ENCODE data around the gene PRKCH.

The PRKCH gene

DNA sequence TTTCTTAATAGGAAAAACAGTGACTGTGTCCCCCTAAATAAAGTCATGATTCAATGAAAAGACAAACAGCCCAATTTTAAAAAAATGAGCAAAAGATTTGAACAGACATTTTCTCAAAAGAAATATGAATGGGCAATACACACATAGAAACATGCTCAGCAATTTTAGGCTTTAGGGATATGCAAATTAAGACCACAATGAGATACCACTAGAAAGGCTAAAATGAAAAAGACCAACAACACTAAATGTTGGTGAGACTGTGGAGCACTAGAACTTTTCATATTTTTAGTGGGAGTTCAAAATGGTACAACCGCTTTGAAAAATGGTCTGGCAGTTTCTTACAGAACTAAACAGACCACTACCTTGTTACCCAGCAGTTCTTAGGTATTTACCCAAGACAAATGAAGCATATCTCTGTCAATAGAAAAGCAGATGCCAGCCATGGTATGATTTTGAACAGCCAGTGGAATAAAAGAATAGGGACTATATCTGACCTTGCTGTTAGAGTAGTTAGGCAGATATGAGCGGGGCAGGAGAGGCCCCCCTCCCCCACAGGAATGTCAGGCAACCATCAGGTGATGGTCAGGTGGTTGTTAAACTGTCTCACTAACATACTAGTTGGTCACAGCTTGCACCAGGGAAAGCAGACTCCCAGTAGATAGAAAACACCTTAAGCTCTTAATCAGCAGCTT is 108.8 kb downstream of the PRKCH start:
- no peak for DNase-seq (ENCODE audit: low spot score)

DNA sequence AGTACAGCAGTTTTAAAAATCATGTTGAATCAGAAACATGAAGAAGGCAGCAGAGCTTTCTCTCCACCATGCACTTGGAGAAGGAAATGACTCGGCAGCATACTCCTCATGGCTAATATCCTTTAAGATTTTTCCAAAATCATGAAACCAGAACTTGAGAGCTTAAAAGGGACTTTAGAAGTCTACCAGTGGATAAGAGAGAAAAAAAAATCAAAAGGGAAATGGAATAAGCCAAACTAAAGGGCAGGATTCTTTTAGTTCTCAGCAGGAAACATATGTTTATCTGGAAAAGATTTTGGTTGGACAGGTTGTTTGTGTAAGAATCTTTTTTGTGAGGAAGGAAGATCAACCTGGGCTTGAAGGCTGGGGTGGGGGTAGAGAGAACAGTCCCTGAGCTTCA is 111.8 kb downstream of the PRKCH start:
- no peak for DNase-seq (ENCODE audit: low spot score)

DNA sequence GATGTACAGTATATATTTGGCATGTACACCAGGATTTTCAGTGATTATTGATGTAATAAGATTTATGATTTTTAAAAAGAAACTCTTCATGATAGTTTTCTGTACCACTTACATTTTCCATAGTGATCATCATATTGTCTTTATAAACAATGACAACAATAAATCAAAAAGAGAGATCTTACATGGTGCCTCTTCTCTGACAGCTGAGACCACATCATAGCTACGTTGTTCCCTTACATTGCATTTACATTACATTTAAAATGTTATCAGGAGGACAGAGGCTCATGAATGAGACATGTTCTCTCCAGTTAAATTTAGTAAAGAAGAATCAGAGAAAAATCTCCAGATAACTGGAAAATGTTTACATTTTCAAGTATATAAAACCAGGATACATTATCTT is 112.4 kb downstream of the PRKCH start:
- no peak for DNase-seq (ENCODE audit: low spot score)

DNA sequence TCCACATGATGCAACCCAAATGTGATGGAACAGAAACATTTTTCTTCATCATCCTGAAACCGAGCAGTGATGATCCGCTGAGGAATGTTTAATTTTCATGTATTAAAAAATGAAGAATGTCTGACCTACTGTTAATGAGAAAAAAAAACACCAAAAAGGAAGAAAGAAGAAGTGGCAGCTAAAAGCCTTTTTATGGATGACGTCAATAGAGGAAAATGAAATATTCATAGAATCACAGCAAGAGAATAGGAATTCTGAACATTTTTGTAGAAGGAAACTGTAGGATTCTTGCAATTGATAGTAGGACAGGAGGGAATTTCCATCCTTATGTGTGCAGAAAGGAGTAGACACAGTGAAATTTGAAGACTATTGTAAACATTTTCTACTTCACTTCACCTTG is 112.9 kb downstream of the PRKCH start:
- no peak for DNase-seq (ENCODE audit: low spot score)

DNA sequence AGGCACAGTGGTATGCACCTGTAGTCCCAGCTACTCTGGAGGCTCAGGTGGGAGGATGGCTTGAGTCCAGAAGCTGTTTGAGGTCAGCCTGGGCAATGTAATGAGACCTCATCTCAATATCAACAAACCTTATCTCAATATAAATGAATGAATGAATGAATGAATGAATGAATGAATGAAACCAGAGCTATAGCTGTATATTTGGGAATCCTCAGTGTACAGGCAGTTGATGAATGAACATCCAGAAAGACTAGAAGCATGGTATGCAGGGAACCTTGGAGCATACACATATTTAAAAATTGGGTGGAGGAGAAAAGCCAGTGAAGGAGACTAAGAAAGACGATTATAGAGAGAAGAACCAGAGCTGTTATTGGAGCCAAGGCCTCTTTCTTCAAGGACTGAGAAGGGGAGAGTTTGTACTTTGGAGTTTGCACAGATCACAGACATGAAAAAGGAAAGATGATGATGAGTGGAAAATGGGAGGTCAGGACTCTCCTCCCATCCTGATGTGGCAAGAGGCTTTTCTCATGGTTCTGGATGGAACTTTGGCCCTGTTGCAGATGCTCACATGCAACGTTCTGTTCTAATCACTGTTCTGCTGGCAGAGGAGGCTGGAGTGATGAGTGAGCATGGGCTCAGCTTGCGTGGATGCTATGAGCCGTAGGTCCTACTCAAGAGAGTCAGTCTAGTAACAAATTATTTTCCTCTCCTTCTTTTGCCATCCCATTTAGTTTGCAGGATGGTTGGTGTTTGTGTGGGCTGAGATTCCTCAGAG is 114.4 kb downstream of the PRKCH start:
- DNase-seq (ENCODE audit: low spot score): no peak

DNA sequence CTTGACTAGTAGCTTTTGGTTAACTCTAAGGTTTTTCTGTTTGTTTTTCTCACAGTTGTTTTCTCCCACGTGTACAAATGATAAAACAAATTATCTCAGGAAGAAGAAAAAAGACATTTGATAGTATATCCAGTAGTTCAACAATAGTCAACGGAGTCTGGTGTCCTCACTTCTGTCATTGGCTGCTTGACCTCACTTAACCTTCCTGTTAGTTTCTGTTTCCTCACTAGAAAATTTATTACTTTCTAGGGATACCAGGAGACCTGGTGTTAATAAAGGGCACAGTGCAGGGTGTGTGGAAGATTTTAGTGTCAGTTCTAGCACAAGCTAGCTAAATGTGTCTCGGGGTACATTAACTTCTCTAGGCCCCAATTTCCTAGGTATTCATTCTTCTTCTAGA is 116.0 kb downstream of the PRKCH start:
- no peak for DNase-seq (ENCODE audit: low spot score)

DNA sequence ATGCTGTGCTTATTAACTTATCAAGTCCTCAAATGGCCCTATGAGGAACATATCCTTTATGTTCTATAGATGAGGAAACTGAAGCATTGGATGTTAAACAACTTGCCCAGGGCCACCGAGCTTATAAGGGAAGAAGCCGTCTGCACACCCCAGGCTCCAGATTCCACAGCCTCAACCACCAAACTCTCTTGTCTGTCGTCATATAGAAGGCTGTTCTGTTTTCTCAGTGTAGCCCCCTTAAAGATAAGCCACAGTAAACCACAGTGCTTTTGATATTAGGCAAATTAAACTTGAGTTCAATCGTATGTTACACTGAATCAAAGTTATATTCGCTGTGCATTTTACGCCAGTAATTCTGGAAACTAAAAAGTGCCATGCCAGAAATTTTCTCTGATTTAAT is 116.7 kb downstream of the PRKCH start:
- DNase-seq (ENCODE audit: low spot score): no peak

DNA sequence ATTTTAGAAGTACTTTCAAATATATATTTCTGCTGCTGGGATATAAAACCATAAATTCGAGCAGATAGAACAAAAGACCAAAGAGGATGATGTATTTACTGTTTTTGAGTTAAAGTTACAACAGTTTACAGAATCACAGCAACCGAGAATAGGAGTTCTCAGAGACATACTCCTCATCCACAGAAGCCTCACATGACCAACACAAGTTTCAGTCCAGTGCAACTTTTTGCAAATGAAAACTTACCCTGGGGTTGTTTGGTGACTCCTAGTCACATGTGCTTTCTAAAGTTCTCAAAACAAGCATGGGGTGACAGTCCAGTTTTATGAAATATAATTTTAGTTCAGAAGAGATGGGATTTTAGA is 117.1 kb downstream of the PRKCH start:
- DNase-seq (ENCODE audit: low spot score): no peak

DNA sequence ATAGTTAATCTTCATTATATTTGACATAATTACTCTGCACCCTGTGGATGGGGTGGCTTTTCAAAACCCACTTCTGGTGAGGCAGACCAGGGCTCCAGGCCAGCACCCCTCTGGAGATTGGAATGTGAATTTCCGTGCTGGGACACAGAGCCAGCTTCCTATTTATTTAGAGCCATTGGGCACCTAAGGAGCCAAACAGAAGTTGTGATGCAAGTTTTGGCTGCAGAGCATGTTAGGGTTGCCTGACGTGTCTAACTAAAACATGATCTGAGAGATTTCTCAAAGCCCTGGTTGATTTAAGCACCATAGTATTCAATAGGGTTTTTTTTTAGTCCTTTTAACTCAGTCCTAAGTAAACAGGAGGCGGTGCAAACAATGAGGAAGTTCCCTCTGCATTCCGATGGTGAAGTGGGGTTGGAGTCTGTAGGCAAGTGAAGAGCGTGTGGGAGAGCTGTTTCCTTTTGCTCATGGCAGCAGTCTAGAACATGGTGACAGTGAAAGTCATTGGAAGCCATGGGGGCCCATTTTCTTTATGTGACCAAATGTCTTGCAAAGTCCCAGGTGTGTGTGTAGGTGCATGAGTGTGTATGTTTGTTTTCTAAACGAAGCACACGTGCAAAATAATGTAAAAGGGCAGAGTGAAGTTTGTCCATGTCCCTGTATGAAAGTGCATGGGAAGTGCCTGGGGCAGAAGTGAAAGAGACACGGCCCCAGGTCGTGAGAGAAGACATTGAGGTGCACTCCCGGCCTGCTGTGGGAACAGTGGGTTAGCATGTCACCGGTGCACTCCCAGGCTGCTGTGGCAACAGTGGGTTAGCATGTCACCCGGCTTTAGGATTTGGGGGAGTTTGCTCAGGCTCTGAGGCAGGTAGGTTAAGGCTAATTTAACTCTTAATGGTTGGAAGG is 117.7 kb downstream of the PRKCH start:
- DNase-seq (ENCODE audit: low spot score): peak; percentile 29

DNA sequence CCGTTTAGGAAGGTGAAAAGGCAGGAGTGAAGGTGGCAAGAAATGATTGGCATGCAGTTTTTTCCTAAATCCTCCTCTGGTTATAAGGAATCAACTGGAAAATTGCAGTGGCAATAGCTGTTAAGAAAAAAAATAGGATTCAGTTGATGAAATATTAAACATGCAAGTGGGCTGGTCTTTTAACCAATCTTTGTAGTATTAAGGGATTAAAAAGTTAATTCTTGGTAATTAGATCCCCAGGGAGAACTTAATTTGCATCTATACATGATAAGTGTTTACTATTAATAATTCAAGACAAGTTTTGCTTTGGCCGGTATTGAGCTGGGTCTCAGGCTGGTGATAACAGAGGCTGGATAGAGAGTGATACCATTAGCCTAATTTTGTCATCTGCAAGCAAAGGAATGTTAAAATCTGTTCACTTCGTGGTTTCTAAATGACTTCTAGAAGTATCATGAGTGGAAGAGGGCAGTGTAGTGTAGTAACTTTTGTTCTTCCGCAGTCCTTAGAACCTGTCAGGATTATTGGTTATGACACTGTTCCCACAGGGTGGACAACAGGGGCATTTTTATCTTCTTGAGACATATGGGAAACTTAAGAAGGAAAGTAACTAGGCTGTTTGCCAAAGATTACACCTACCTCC is 118.5 kb downstream of the PRKCH start:
- no peak for DNase-seq (ENCODE audit: low spot score)

DNA sequence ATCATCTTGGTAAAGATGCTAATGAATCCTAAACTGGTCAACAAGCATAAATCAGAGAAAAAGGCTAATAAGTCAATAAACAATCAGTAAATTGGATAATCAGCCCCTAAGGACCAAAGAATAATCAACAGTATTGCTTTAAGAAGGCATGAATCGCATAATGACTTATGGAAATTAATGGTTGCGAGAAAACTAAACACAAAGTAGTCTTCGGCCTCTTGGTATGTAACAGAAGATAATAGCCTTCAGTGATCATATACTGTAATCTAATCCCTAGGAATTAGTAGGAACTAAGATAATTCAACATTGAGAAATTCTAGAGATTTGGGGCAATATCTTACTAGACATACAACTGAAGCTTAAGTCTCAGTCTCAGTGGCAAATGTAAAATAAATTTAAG is 122.1 kb downstream of the PRKCH start:
- no peak for DNase-seq (ENCODE audit: low spot score)

DNA sequence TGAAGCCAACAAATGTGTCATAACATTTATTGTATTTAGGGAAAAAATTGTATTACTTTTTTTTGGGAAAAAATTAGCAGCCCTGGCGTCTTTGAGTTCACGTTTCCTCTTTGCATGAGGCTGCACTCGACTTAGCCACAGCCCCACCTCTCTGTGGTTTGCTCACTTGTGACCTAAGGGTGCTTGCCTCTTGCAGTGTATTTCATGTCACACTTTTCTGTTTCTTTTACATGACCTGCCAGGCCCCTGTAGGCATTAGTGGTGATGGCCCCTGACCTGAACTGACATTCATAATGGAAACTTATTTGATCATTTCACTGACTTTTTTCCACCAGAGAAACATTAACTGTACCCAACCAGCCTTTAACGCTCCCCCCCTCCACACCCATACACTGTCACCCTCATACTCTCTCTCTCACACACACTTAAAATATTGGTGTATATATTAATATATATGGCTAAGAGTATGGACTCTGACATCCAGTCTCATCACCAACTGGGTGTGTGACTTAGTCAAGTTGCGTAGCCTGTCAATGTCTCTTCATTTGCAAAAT is 122.9 kb downstream of the PRKCH start:
- no peak for DNase-seq (ENCODE audit: low spot score)

DNA sequence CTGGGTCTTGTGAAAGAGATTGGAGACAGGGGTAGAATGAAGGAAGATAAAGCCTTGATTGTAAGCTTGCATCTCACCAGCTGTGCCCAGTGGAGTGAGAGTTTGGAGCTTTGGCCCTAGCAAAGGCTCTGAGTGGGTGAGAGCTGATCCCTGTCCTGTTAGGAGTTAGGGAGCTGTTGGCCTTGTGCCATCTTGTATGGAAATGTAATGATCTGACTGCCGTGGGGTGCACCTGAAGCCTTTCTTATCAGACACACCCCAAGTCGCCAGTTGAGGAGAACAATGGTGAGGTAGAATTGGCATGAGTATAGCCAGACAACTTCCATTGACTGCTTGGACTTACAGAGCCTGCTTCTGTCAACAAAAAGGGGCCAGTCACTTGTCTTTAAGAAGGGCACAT is 130.1 kb downstream of the PRKCH start:
- DNase-seq (ENCODE audit: low spot score): no peak

DNA sequence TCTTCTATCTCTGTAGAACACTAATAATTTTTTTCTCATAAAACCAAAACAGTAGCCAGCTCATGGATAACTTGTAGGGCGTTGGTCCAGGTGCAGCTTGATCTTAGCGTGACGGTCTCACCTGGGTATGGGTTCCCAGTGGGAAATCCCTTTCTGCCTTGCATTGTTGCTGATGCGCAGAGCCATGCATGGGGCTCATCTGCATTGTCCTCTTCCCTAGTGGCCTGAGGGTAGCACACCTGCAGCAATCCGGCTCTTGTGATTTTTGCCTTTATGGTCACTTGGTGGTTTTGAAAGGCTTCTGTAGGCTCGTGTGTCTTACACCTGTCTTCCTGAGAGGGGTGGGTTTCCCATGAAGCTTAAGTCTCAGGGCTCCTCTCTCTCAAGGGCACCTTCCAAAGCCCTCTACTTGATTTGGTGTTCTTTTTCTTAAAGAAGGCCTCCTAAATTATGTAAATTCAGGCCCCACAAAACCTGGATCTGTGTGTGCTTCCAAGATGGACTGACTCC is 130.6 kb downstream of the PRKCH start:
- DNase-seq (ENCODE audit: low spot score): no peak

DNA sequence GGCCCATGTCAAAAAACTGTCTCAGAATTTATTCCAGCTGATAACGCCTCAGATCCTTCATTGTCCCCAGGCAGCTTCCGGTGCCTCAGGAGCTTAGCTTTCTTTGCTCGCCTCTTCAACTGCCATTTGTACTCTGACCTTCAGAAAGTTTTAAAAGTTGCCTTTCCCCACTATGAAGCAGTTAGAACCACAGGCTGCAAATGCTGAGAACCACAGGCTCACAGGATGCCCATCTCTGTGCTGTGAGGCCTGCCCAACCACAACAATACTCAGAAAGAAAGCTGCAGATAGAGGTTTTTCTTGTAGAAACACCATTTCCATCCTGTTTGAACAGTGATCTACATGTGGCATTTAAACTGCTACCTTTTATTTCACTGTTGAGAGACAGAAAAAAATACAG is 131.1 kb downstream of the PRKCH start:
- DNase-seq (ENCODE audit: low spot score): no peak

DNA sequence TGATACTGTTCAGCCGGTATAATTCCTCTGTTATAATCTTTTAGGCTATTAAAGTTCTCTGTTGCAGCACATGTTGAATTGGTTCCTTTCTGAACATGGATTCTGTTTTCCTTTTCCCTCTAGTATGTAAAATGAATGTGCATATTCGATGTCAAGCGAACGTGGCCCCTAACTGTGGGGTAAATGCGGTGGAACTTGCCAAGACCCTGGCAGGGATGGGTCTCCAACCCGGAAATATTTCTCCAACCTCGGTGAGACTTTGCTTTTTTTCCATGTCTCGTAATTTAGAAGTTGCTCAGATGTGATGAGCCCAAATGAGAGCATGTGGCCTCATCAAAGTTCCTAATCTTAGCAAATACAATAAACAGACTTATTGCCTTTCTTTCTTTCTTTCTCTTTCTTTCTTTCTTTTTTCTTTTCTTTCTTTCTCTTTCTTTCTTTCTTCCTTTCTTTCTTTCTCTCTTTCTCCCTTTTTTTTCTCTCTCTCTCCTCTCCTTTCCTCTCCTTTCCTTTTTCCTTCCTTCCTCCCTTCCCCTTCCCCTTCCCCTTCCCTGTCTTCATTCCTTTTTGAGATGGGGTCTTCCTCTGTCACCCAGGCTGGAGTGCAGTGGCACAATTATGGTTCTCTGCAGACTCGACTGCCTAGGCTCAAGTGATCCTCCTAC is 131.9 kb downstream of the PRKCH start:
- no peak for DNase-seq (ENCODE audit: low spot score)

DNA sequence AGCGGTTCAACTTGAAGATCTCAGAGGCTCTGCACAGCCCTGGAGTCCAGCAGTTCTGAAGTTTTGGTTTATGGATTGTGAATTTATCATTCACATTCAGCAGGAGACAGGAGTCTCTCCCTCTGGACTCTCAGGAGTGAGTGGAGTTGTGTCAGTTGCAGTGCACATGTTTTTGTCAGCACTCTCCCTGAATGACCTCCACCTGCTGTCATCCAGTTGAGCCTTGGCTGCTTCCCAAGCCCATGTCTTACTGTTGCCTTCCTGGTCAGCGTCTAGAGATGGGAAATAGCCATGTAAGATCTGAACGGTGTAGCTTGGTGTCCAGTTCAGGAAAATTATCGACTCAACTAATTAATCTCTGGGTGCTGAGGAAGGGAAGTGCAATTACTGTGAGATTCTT is 133.2 kb downstream of the PRKCH start:
- DNase-seq (ENCODE audit: low spot score): no peak

DNA sequence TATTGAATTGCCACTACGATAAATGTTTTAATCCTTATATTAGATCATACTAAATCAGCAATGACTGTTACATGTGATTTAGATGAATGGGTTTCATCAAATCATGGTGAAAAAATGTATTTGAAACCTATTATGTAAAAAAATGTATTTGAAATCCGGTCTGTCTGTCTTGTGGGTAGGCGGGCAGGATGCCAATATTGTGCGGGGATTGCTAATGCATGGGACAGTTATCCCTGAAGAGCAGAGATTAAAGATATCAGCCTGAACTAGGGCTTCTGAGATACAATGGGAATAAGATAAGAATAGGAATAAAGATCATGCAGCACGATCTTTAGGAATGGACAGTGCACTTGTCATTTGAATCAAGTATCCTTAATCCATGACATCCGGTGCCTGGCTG is 134.0 kb downstream of the PRKCH start:
- DNase-seq (ENCODE audit: low spot score): no peak

DNA sequence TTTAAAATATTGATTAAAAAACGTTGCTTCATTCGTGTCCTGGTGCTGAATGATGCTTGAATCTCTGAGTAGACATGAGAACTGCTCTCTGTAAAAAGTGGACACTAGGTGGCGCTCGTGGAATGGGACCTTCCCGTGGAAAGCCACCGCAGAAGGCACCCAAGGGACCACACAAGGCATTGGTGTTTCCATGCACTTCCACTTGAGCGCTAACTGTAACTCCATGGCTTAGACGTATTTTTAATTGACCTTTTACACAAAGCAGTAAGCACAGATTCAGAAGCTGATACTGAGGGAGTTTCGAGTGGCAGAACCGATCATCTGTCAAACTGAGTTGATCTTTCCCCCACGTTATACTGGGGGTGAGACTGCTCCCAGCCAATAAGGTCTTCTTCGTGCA is 135.3 kb downstream of the PRKCH start:
- DNase-seq (ENCODE audit: low spot score): peak; percentile 86

DNA sequence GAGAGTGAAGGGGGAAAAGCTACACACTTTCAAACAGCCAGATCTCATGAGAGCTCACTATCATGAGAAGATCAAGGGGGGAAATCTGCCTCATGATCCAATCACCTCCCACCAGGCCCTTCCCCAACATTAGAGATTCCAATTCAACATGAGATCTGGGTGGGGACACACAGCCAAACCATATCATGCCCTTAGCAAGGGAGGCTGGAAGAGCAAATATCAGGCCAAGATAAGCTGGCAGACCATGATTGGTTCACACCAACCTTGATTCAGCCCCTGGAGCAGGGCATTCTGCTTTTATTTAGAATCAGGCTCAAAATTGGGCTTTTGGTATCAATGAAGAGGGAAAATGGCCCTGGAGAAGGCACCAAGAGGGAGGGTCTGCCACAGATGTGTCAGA is 137.4 kb downstream of the PRKCH start:
- DNase-seq (ENCODE audit: low spot score): no peak

DNA sequence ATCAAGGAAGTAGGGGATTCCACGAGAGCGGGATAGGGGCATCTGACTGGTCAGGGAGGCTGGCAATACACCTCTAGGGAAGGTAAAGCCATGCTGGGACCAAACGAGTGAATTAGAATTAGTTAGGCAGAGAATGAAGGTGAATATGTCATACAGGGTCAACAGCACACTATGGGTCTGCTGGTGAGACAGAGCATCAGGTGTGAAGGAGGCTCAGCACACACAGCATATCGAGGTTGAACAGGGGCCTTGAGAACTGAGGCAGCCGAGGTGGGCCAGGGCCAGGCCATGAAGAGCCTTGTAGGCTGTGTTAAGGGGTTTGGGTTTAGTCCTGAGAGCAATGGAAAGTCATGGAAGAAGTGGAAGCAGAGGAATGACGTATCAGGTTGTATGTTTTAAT is 137.8 kb downstream of the PRKCH start:
- DNase-seq (ENCODE audit: low spot score): no peak

Data from GM03348 (cell line).